Transverse colon (tissue), 4 donors: ENCODE results near the gene FZD4. TPM values are rescaled to one million over a fixed set of nuclear protein-coding genes. Genes with fewer than 3 reads are reported as not detected.

Experiments
- DNase-seq: peaks from one replicate; pipeline ENCODE4 v3.0.0-alpha.2; 2019
- H3K27ac ChIP-seq, 4 donors: fragments of 200-600 bp; sonication (generic); 2 replicates each; pipeline ENCODE4 v1.5.1; 2016 to 2018; ENCODE audit warnings: inconsistent platforms in 4 of 4
- H3K27me3 ChIP-seq: fragments of 200-600 bp; sonication (generic); 2 replicates; pipeline ENCODE4 v1.5.1; 2017; ENCODE audit warnings: inconsistent platforms
- H3K36me3 ChIP-seq, 4 donors: fragments of 200-600 bp; sonication (generic); 2 replicates each; pipeline ENCODE4 v1.5.1; 2017 to 2019; ENCODE audit warnings: inconsistent platforms in 4 of 4
- H3K4me1 ChIP-seq, 4 donors: fragments of 200-600 bp; sonication (generic); 2 replicates each; pipeline ENCODE4 v1.5.1; 2017 to 2020; ENCODE audit warnings: inconsistent platforms in 4 of 4
- H3K4me3 ChIP-seq, 4 donors: fragments of 200-600 bp; sonication (generic); 1 replicate in 1 of 4; 2 replicates in 3 of 4; pipeline versions ENCODE4 v1.5.1 to v1.6.1; 2017 to 2019; ENCODE audit warnings: inconsistent platforms in 4 of 4
- H3K9me3 ChIP-seq, 2 donors: fragments of 200-600 bp; sonication (generic); 2 replicates each; pipeline ENCODE4 v1.5.1; 2017 to 2019; ENCODE audit warnings: inconsistent platforms in 2 of 2
- EP300 ChIP-seq: sonication (generic); formaldehyde crosslinking; IDR thresholded peaks from one replicate; pipeline ENCODE4 v1.6.1; 2017; ENCODE audit warnings: antibody characterized with exemption, low read depth
- POLR2A ChIP-seq: fragments of 450-650 bp; IDR thresholded peaks from one replicate; pipeline ENCODE4 v1.6.1; 2016; ENCODE audit warnings: antibody characterized with exemption, mild to moderate bottlenecking, moderate library complexity
- POLR2AphosphoS5 ChIP-seq, 3 donors: sonication (generic); formaldehyde crosslinking; IDR thresholded peaks; one replicate each; pipeline ENCODE4 v1.6.1; 2016; ENCODE audit warnings: antibody characterized with exemption in 3 of 3
- WGBS, 2 donors: methylation state at CpG; one replicate each; pipeline ENCODE4 v1.1.5; 2018; ENCODE audit warnings: low coverage in 1 of 2; 5-methylcytosine and 5-hydroxymethylcytosine counted together
- in situ Hi-C, 4 donors: fragments of 200-750 bp; cut with MboI; loops; one replicate each; pipeline versions ENCODE4 v1.15.0 to v1.15.1; 2017; ENCODE audit warnings: low sequenced_read_pairs in 3 of 4, low pct_ligation_motif_present in 1 of 4, low pct_unique_long_range_greater_than_20kb in 1 of 4
- intact Hi-C: fragments of 100-400 bp; cut with DNase I; formaldehyde crosslinking; loops from one replicate; pipeline ENCODE4 v1.15.1; 2023; ENCODE audit warnings: low total_unique reads
- total RNA-seq, 4 donors: library from RNA; depleted of rRNA; stranded (reverse); fragments of >200 nt; gene quantifications; one replicate each; pipeline ENCODE4 v1.1.0, GENCODE V29; 2016
- TF ChIP-seq, protein P1 (sequence below), 5 experiments: fragments of 200-600 bp in 3 of 5; fragments of 450-650 bp in 2 of 5; sonication (generic) in 3 of 5; IDR thresholded peaks; 1 replicate in 2 of 5; 2 replicates in 3 of 5; pipeline ENCODE4 v1.5.1; 2016 to 2017; ENCODE audit warnings: antibody characterized with exemption in 5 of 5, inconsistent platforms in 3 of 5, mild to moderate bottlenecking in 2 of 5, moderate library complexity in 1 of 5

The FZD4 gene
- total RNA-seq, 4 donors from 2014 or later = 9.1 to 27.1 (median 18.1) TPM

DNA sequence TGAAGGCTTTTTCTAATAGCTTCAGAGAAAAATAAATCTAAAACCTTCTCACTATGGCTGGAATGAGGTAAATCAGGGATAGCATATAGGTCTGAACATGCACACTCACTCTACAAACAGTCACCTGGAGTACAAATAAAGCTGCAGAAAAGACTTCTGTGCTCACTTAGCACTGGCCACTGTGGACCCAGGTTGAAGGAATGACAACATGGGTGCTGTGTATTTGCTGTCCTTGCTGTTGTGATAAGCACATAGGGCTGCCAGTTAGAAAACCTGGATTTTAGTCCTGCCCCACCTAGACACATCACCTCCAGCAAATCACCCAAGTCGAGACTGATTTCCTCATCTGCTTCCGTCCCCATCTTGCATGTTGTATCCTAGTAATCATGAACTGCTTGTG is 51.2 kb downstream of the FZD4 start:
- H3K4me3 ChIP-seq = no peak overlapping the region
- H3K27me3 ChIP-seq = no peaks in the 10 kb centered on the region
- H3K36me3 ChIP-seq = no peaks in the 10 kb centered on the region
- DNase-seq = no peak
- no peaks in the 10 kb centered on the region for H3K9me3 ChIP-seq
- H3K27ac ChIP-seq = no peak overlapping the region
- no peak for TF ChIP-seq EP300
- TF ChIP-seq, protein P1, sequence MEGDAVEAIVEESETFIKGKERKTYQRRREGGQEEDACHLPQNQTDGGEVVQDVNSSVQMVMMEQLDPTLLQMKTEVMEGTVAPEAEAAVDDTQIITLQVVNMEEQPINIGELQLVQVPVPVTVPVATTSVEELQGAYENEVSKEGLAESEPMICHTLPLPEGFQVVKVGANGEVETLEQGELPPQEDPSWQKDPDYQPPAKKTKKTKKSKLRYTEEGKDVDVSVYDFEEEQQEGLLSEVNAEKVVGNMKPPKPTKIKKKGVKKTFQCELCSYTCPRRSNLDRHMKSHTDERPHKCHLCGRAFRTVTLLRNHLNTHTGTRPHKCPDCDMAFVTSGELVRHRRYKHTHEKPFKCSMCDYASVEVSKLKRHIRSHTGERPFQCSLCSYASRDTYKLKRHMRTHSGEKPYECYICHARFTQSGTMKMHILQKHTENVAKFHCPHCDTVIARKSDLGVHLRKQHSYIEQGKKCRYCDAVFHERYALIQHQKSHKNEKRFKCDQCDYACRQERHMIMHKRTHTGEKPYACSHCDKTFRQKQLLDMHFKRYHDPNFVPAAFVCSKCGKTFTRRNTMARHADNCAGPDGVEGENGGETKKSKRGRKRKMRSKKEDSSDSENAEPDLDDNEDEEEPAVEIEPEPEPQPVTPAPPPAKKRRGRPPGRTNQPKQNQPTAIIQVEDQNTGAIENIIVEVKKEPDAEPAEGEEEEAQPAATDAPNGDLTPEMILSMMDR (IDR thresholded peaks at IDR 0.05) = no peak
- TF ChIP-seq POLR2A = no peak
- no peak for TF ChIP-seq POLR2AphosphoS5 (IDR thresholded peaks at IDR 0.05)
- in situ Hi-C loops = no loop called here
- H3K4me1 ChIP-seq = no peaks in the 10 kb centered on the region
- intact Hi-C loops = no loop called here
- WGBS, 2 donors = 87 to 100% methylated on average over 1 to 2 of the region's 2 CpGs

DNA sequence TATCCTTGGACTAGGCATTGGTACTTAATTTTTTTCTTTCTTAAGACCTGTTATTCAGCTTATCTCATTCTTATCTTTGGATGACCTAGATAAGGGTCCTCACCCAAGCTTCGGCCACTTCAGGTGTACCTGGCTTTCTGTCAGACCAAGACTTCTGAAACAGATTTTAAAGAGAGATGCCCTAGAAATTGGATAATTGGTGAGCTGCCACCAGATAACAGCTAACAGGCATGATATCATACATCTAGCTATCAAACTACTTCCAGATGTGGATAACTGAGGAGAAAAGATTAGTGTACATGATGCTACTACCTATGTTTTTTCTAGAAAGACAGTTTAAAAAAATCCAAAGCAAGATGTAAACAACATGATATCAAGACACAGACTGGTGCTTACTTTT is 52.9 kb downstream of the FZD4 start:
- Histone ChIP-seq H3K36me3 (no peaks in the 10 kb centered on the region), H3K4me1 (no peaks in the 10 kb centered on the region), H3K4me3 (no peak overlapping the region), H3K9me3 (no peaks in the 10 kb centered on the region), H3K27ac (no peak overlapping the region), H3K27me3 (no peaks in the 10 kb centered on the region)
- intact Hi-C loops (no loop called here), in situ Hi-C loops (no loop called here)
- no peak for DNase-seq
- 73 to 76% methylated on average over 1 of the region's 1 CpG for WGBS, 2 donors
- TF ChIP-seq POLR2A = no peak
- no peak for TF ChIP-seq POLR2AphosphoS5 (IDR thresholded peaks at IDR 0.05)
- TF ChIP-seq, protein P1 (IDR thresholded peaks at IDR 0.05) = no peak
- no peak for TF ChIP-seq EP300

DNA sequence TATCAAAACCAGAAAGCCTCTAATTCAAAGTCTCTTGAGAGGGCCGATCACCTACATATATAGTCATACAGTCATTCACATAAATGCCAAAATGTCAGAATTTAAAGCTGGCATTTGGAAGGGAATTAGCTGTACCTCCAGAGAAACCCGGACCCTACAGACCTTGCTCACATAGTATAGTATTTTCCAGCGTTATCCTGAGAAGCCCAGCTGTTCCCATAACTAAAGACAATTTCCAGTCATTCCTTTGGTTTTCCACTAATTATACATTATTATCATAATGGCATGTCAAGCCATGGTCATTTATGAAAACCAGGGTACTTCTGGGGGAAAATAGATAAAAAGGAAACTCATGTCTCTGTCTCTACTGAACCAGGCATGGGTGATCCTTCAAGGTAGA is 53.6 kb downstream of the FZD4 start:
- Histone ChIP-seq H3K27me3 (no peaks in the 10 kb centered on the region), H3K27ac (no peak overlapping the region), H3K4me1 (no peaks in the 10 kb centered on the region), H3K4me3 (no peak overlapping the region), H3K36me3 (no peaks in the 10 kb centered on the region), H3K9me3 (no peaks in the 10 kb centered on the region)
- 90 to 94% methylated on average over 3 of the region's 3 CpGs for WGBS, 2 donors
- TF ChIP-seq, protein P1 (IDR thresholded peaks at IDR 0.05) = no peak
- TF ChIP-seq EP300 (no peak), POLR2AphosphoS5 (IDR thresholded peaks at IDR 0.05) (no peak), POLR2A (no peak)
- intact Hi-C loops = no loop called here
- in situ Hi-C loops = no loop called here
- no peak for DNase-seq

DNA sequence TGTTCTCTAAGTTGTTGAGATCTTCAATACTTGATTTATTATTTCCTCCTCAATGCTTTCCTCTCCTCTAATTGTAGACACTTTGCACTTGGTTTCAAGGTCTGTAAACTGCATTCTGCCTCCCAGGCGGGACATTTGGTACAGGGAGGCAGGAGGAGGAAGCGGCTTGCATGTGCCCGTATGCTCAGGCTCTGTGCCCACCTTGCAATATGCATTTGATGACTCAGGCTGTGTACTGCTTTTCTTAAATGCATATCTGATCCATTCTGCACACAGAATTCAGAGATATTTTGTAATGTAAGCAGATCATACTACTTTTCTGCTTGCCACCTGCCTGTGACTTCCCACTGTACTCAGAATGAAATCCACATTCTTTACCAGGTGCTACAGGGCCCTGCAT is 55.0 kb downstream of the FZD4 start:
- H3K27ac ChIP-seq = no peak overlapping the region
- intact Hi-C loops = no loop called here
- H3K4me3 ChIP-seq = no peak overlapping the region
- TF ChIP-seq POLR2A (no peak), POLR2AphosphoS5 (IDR thresholded peaks at IDR 0.05) (no peak), EP300 (no peak)
- TF ChIP-seq, protein P1 (IDR thresholded peaks at IDR 0.05) = no peak
- in situ Hi-C loops = no loop called here
- no peaks in the 10 kb centered on the region for H3K27me3 ChIP-seq
- no peak for DNase-seq
- H3K36me3 ChIP-seq = no peaks in the 10 kb centered on the region
- WGBS, 2 donors = 90 to 92% methylated on average over 3 of the region's 3 CpGs
- no peaks in the 10 kb centered on the region for H3K9me3 ChIP-seq
- no peaks in the 10 kb centered on the region for H3K4me1 ChIP-seq
